NCI-H2171 (cell line): ENCODE results near the gene GZF1.

ENCODE experiments used
- DNase-seq: peaks from one replicate; lab custom pipeline; 2025; lab: John Stamatoyannopoulos, UW

GZF1 gene

GRCh38 chr20:23369072-23369823 lies 7.3 kb downstream of the GZF1 start:
- no peak for DNase-seq

- no peak for DNase-seq
Observed at GRCh38 chr20:23370274-23370673, 8.3 kb downstream of the GZF1 start.

GRCh38 chr20:23370873-23371272 lies 8.9 kb downstream of the GZF1 start:
- DNase-seq, result no peak

- DNase-seq, result no peak
Observed at GRCh38 chr20:23371496-23371895, 9.5 kb downstream of the GZF1 start.

- no peak for DNase-seq
Observed at GRCh38 chr20:23374441-23374840, 12.5 kb downstream of the GZF1 start.

GRCh38 chr20:23375827-23376226 lies 13.8 kb downstream of the GZF1 start:
- DNase-seq, result no peak

- no peak for DNase-seq
Observed at GRCh38 chr20:23379772-23380171, 17.8 kb downstream of the GZF1 start.

GRCh38 chr20:23381876-23382275 lies 19.9 kb downstream of the GZF1 start:
- no peak for DNase-seq

GRCh38 chr20:23386304-23387117 lies 24.5 kb downstream of the GZF1 start:
- DNase-seq, result no peak

GRCh38 chr20:23387118-23387443 lies 25.1 kb downstream of the GZF1 start:
- no peak for DNase-seq

- DNase-seq, result no peak
Observed at GRCh38 chr20:23390091-23390774, 28.3 kb downstream of the GZF1 start.

GRCh38 chr20:23391707-23392310 lies 29.8 kb downstream of the GZF1 start:
- no peak for DNase-seq

- DNase-seq, result no peak
Observed at GRCh38 chr20:23393996-23394775, 32.2 kb downstream of the GZF1 start.

- no peak for DNase-seq
Observed at GRCh38 chr20:23396950-23397627, 35.1 kb downstream of the GZF1 start.

- no peak for DNase-seq
Observed at GRCh38 chr20:23397961-23398360, 36.0 kb downstream of the GZF1 start.

- DNase-seq, result no peak
Observed at GRCh38 chr20:23399568-23400241, 37.7 kb downstream of the GZF1 start.

GRCh38 chr20:23401051-23401450 lies 39.1 kb downstream of the GZF1 start:
- no peak for DNase-seq

GRCh38 chr20:23403751-23404150 lies 41.8 kb downstream of the GZF1 start:
- no peak for DNase-seq

GRCh38 chr20:23404196-23404595 lies 42.2 kb downstream of the GZF1 start:
- DNase-seq, result no peak

- DNase-seq, result no peak
Observed at GRCh38 chr20:23406880-23407279, 44.9 kb downstream of the GZF1 start.
